ENCODE data around the gene CACNB3. TPM values are rescaled to one million over a fixed set of nuclear protein-coding genes. Genes with fewer than 3 reads are reported as not detected.

CACNB3 gene
- total and polyA plus RNA-seq, 2 donors (not counting 1 experiment from before 2014, with no cell fraction given): 1.6 to 4.0 TPM

DNA sequence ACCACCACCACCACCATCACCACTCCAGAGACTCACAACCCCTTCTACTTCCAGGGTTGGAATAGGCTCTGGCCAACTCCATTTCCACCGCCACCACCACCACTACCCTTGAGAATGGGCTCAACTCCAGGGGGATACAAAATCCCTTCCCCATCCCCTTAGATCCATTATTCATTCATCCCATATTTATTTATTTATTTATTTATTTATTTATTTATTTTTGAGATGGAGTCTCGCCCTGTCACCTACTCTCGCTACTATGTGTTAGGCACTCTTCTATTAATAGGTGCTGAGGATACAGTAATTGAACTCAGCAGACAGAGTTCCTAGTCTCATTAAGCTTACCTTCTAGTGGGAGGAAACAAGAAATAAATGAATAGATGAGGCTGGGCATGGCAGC, 24.6 kb upstream of the CACNB3 start:
- no peaks in the 10 kb centered on the region for H3K9me3 Mint-ChIP-seq (ENCODE audit: insufficient read depth)
- no peak overlapping the region for H3K27ac Mint-ChIP-seq
- no peaks in the 10 kb centered on the region for H3K79me2 ChIP-seq (ENCODE audit: control insufficient read depth, insufficient read depth, low read length)
- ATAC-seq (ENCODE audit: low read depth) (no peak), DNase-seq (no peak)
- peaks cover 0 to 18% (median 9%) of the 10 kb centered on the region in 4 experiments for H3K27me3 ChIP-seq (replicated peaks in 1 of 4; ENCODE audit: control extremely low read depth in 1 of 4, control insufficient read depth in 3 of 4, insufficient read depth in 4 of 4, low read length in 3 of 4)
- no peak overlapping the region for H3K27ac ChIP-seq (ENCODE audit: low read length in 2 of 2)
- peaks cover 20% of the 10 kb centered on the region for H3K4me1 Mint-ChIP-seq
- H2AFZ ChIP-seq (ENCODE audit: insufficient read depth, low read depth, low read length, poor library complexity, severe bottlenecking): no peak overlapping the region
- CTCF ChIA-PET: interaction anchor here (2.3 to 7.9 kb wide), 4 partner anchors 16 to 111 kb away, joined by 6 to 177 read pairs (median 34); partner anchors contain the start of gene KANSL2
- peaks cover 21% of the 10 kb centered on the region for H3K27me3 Mint-ChIP-seq
- no peak overlapping the region for H3K4me3 ChIP-seq (ENCODE audit: control extremely low read depth in 1 of 5, extremely low read depth in 1 of 5, insufficient read depth in 1 of 5, low read depth in 2 of 5, low read length in 4 of 5)
- TF ChIP-seq, protein P1, sequence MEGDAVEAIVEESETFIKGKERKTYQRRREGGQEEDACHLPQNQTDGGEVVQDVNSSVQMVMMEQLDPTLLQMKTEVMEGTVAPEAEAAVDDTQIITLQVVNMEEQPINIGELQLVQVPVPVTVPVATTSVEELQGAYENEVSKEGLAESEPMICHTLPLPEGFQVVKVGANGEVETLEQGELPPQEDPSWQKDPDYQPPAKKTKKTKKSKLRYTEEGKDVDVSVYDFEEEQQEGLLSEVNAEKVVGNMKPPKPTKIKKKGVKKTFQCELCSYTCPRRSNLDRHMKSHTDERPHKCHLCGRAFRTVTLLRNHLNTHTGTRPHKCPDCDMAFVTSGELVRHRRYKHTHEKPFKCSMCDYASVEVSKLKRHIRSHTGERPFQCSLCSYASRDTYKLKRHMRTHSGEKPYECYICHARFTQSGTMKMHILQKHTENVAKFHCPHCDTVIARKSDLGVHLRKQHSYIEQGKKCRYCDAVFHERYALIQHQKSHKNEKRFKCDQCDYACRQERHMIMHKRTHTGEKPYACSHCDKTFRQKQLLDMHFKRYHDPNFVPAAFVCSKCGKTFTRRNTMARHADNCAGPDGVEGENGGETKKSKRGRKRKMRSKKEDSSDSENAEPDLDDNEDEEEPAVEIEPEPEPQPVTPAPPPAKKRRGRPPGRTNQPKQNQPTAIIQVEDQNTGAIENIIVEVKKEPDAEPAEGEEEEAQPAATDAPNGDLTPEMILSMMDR (IDR thresholded peaks at IDR 0.05): no peak
- no peak for TF ChIP-seq EZH2 (IDR thresholded peaks at IDR 0.05; ENCODE audit: borderline replicate concordance, insufficient read depth, low read depth, low read length, poor library complexity, severe bottlenecking)
- no peaks in the 10 kb centered on the region for H3K9me3 ChIP-seq (ENCODE audit: control extremely low read depth in 1 of 3, control insufficient read depth in 2 of 3, insufficient read depth in 1 of 3, low read length in 2 of 3)
- WGBS (ENCODE audit: insufficient coverage): 100% methylated on average over 1 of the region's 3 CpGs
- no peak overlapping the region for H3K4me2 ChIP-seq (replicated peaks; ENCODE audit: low read depth, low read length, poor library complexity, severe bottlenecking)
- intact Hi-C loops (cut with micrococcal nuclease): no loop called here
- POLR2A ChIA-PET: no interaction called here
- peaks cover 14 to 15% of the 10 kb centered on the region in 2 donors for H3K4me1 ChIP-seq (ENCODE audit: control insufficient read depth in 2 of 2, insufficient read depth in 2 of 2, low read length in 2 of 2)
- no peak overlapping the region for H3K9ac ChIP-seq (ENCODE audit: low read length)
- no peaks in the 10 kb centered on the region for H3K36me3 ChIP-seq (replicated peaks in 1 of 2; ENCODE audit: control extremely low read depth in 1 of 2, control insufficient read depth in 1 of 2, extremely low read depth in 1 of 2, insufficient read depth in 2 of 2, low read length in 1 of 2)
- no peak overlapping the region for H3K4me3 Mint-ChIP-seq
- no peaks in the 10 kb centered on the region for H4K20me1 ChIP-seq (ENCODE audit: control insufficient read depth, insufficient read depth, low read length, poor library complexity, severe bottlenecking)

DNA sequence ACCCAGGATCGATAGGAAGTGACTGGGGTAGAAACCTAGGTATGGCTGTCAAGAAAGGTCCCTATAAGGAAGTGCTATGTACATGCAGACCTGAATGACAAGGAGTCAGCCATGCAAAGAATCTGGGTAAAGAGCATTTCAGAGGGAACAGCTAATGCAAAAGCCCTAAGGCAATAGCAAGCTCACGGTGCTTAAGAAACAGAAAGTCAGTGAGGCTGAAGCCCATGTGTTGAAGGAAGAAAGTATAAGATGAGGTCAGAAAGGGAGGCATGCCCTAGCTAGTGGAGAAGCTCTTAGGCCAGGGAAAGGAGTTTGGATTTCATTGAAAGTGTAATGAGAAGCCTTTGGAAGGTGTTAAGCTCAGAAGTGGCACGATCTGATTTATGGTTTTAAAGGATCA, 23.4 kb upstream of the CACNB3 start:
- H3K27ac ChIP-seq (ENCODE audit: low read length in 2 of 2): no peak overlapping the region
- no peak for TF ChIP-seq EZH2 (IDR thresholded peaks at IDR 0.05; ENCODE audit: borderline replicate concordance, insufficient read depth, low read depth, low read length, poor library complexity, severe bottlenecking)
- TF ChIP-seq, protein P1 (IDR thresholded peaks at IDR 0.05): no peak
- DNase-seq (no peak), ATAC-seq (ENCODE audit: low read depth) (no peak)
- H3K9me3 ChIP-seq (ENCODE audit: control extremely low read depth in 1 of 3, control insufficient read depth in 2 of 3, insufficient read depth in 1 of 3, low read length in 2 of 3): no peaks in the 10 kb centered on the region
- H3K27ac Mint-ChIP-seq: no peak overlapping the region
- H3K36me3 ChIP-seq (replicated peaks in 1 of 2; ENCODE audit: control extremely low read depth in 1 of 2, control insufficient read depth in 1 of 2, extremely low read depth in 1 of 2, insufficient read depth in 2 of 2, low read length in 1 of 2): no peaks in the 10 kb centered on the region
- H3K9ac ChIP-seq (ENCODE audit: low read length): no peak overlapping the region
- POLR2A ChIA-PET: interaction anchor here (0.5 kb wide), 1 partner anchor 519 kb away, joined by 4 read pairs; no protein-coding TSS in a partner anchor
- intact Hi-C loops (cut with micrococcal nuclease): no loop called here
- no peaks in the 10 kb centered on the region for H3K79me2 ChIP-seq (ENCODE audit: control insufficient read depth, insufficient read depth, low read length)
- no peak overlapping the region for H2AFZ ChIP-seq (ENCODE audit: insufficient read depth, low read depth, low read length, poor library complexity, severe bottlenecking)
- WGBS (ENCODE audit: insufficient coverage): 81% methylated on average over 3 of the region's 3 CpGs
- H3K4me1 Mint-ChIP-seq: peaks cover 16% of the 10 kb centered on the region
- no peaks in the 10 kb centered on the region for H4K20me1 ChIP-seq (ENCODE audit: control insufficient read depth, insufficient read depth, low read length, poor library complexity, severe bottlenecking)
- no peak overlapping the region for H3K4me3 ChIP-seq (ENCODE audit: control extremely low read depth in 1 of 5, extremely low read depth in 1 of 5, insufficient read depth in 1 of 5, low read depth in 2 of 5, low read length in 4 of 5)
- peaks cover 15% of the 10 kb centered on the region for H3K27me3 Mint-ChIP-seq
- no peaks in the 10 kb centered on the region for H3K9me3 Mint-ChIP-seq (ENCODE audit: insufficient read depth)
- peaks cover 0 to 11% (median 5%) of the 10 kb centered on the region in 4 experiments for H3K27me3 ChIP-seq (replicated peaks in 1 of 4; ENCODE audit: control extremely low read depth in 1 of 4, control insufficient read depth in 3 of 4, insufficient read depth in 4 of 4, low read length in 3 of 4)
- CTCF ChIA-PET: interaction anchor here (0.6 to 7.9 kb wide), 15 partner anchors 10 to 1819 kb away, joined by 3 to 177 read pairs (median 4); partner anchors contain the start of gene KANSL2
- no peak overlapping the region for H3K4me3 Mint-ChIP-seq
- peaks cover 5 to 7% of the 10 kb centered on the region in 2 donors for H3K4me1 ChIP-seq (ENCODE audit: control insufficient read depth in 2 of 2, insufficient read depth in 2 of 2, low read length in 2 of 2)
- no peak overlapping the region for H3K4me2 ChIP-seq (replicated peaks; ENCODE audit: low read depth, low read length, poor library complexity, severe bottlenecking)
